Right cardiac atrium (tissue), 5 donors: ENCODE data around the gene EPGN. TPM values are rescaled to one million over a fixed set of nuclear protein-coding genes. Genes with fewer than 3 reads are reported as not detected.

ENCODE experiments used
- polyA plus RNA-seq: library from polyadenylated mRNA; stranded (reverse); fragments of 200-250 nt; gene quantifications from one replicate; pipeline ENCODE4 v1.2.3, GENCODE V29; 2013
- total RNA-seq, 4 donors: library from RNA; stranded (reverse); fragmentation: NEBNext Ultra II Directional; extraction: Animal tissue kit (Norgen Biotek cat#: 25700); gene quantifications; one replicate each; pipeline ENCODE4 v1.2.1, GENCODE V29; 2021
- donor health status: healthy with polysubstance abuse.
- donor health status: DM: no; HTN: yes; CAD: no.
- donor health status: DM: no; HTN: no; CAD: no.
- donor health status: DM: no; HTN: yes; CAD: no; lungs with severe emphysema.
- donor health status: DM: yes; HTN: yes; CAD: no.

EPGN gene
- total and polyA plus RNA-seq, 5 donors: 0.71 to 1.1 TPM; not detected in 3

Other genes starting within 250 kb of the EPGN start
- gene CXCL2, start 209.3 kb upstream of the EPGN start, total RNA-seq: 10 to 100 TPM in 2 of 4 donors, 1 to 10 TPM in 2; 6.2 to 19.1 (median 13.0) TPM
- 27.2 TPM for gene CXCL2, start 209.3 kb upstream of the EPGN start, polyA plus RNA-seq
- gene MTHFD2L, start 150.4 kb upstream of the EPGN start, total RNA-seq: 10 to 100 TPM; 10.6 to 14.2 (median 11.9) TPM
- 8.7 TPM for gene MTHFD2L, start 150.4 kb upstream of the EPGN start, polyA plus RNA-seq
- under 1 TPM; 0.08 to 0.26 (median 0.16) TPM for gene EREG, start 56.7 kb downstream of the EPGN start, total RNA-seq
- 0.29 TPM for gene EREG, start 56.7 kb downstream of the EPGN start, polyA plus RNA-seq
- gene AREG, start 136.7 kb downstream of the EPGN start, total RNA-seq: 1 to 10 TPM; 2.7 to 7.3 (median 3.7) TPM
- gene AREG, start 136.7 kb downstream of the EPGN start, polyA plus RNA-seq: 11.3 TPM